Body of pancreas (tissue), 4 donors: ENCODE results near the gene SCMH1.

Source experiments
- POLR2A ChIP-seq, 3 donors: fragments of 450-650 bp; IDR thresholded peaks; one replicate each; pipeline ENCODE4 v1.6.1; 2016; ENCODE audit warnings: antibody characterized with exemption in 3 of 3, mild to moderate bottlenecking in 2 of 3
- TF ChIP-seq, protein P1 (sequence below), 7 experiments: fragments of 450-650 bp in 4 of 7; fragments of 200-600 bp in 3 of 7; sonication (generic) in 3 of 7; IDR thresholded peaks; one replicate each; pipeline ENCODE4 v1.5.1; 2016 to 2019; ENCODE audit warnings: antibody characterized with exemption in 7 of 7

- TF ChIP-seq, protein P1, sequence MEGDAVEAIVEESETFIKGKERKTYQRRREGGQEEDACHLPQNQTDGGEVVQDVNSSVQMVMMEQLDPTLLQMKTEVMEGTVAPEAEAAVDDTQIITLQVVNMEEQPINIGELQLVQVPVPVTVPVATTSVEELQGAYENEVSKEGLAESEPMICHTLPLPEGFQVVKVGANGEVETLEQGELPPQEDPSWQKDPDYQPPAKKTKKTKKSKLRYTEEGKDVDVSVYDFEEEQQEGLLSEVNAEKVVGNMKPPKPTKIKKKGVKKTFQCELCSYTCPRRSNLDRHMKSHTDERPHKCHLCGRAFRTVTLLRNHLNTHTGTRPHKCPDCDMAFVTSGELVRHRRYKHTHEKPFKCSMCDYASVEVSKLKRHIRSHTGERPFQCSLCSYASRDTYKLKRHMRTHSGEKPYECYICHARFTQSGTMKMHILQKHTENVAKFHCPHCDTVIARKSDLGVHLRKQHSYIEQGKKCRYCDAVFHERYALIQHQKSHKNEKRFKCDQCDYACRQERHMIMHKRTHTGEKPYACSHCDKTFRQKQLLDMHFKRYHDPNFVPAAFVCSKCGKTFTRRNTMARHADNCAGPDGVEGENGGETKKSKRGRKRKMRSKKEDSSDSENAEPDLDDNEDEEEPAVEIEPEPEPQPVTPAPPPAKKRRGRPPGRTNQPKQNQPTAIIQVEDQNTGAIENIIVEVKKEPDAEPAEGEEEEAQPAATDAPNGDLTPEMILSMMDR (IDR thresholded peaks at IDR 0.05): no peak
- no peak for TF ChIP-seq POLR2A (IDR thresholded peaks at IDR 0.05)
Observed at GRCh38 chr1:40978886-40979240, 263.2 kb downstream of the SCMH1 start.
